HFF-Myc (cell line): ENCODE measurements around the gene NCMAP.
A peak's percentile ranks its signal among the peaks of the same experiment; 100 is the strongest.
"Not testable (repeated sequence)": the region's sequence is repeated elsewhere in the genome, so short reads cannot be mapped to it uniquely, and the experiment has no call there.

Experiments
- DNase-seq: peaks from one replicate; pipeline ENCODE4 v3.0.0-alpha.2; 2011; ENCODE audit warnings: low read depth; ENCODE audit errors: extremely low read depth
- H3K4me3 ChIP-seq: replicated peaks from 2 replicates; pipeline ENCODE4 v1.5.1; 2011; ENCODE audit warnings: low read depth, mild to moderate bottlenecking, control low read depth, low read length
- TF ChIP-seq, protein P1 (sequence below): IDR thresholded peaks from 2 replicates; pipeline ENCODE4 v1.5.1; 2012; ENCODE audit warnings: mild to moderate bottlenecking, low read depth, low read length, control low read depth; ENCODE audit errors: missing control alignments

Gene NCMAP, protein sequence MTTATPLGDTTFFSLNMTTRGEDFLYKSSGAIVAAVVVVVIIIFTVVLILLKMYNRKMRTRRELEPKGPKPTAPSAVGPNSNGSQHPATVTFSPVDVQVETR

DNA sequence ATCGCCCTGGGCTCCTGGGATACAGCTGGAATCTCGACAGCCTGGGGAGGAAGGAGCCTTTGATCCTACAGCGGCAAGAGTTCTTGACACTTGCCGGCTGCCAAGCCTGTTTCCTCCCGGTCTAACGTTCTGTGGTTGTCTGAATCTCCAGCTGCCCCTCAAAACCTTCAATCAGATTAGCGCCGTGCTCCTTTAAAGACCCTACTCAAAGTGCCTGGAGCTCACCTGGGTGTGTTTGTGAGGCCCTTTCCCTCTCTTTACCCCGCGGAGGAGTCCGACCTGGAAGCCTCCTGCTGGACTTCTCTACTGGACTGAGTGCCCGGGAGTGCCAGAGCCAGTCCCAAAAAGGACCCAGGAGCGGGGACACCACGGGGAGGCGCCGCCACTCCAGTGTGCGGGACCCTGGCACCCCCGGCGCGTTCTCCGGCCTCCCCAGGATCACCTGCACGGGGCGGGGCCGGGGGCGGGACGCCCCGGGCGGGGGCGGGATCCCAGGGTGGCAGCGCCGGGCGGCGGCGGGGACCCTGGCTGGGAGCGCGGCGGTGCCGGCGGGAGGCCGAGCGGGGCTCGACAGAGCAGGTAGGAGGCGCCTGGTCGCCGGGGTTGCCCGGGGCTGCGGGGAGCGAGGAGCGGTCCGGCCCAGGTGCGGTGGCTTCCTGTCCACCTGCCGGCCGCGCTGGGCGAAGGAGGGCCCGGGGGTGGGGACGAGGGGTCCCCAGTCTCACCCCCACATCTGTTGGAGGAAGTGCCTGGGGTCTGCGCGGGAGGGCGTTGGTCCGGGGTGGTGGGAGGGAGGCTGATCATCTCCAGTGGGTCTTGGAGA is at the start of gene NCMAP:
TSS of gene NCMAP (plus strand) at position 497 of the 823 bp plus-strand sequence. CDS start 39,344 bp downstream, outside the sequence.
- TF ChIP-seq, protein P1, sequence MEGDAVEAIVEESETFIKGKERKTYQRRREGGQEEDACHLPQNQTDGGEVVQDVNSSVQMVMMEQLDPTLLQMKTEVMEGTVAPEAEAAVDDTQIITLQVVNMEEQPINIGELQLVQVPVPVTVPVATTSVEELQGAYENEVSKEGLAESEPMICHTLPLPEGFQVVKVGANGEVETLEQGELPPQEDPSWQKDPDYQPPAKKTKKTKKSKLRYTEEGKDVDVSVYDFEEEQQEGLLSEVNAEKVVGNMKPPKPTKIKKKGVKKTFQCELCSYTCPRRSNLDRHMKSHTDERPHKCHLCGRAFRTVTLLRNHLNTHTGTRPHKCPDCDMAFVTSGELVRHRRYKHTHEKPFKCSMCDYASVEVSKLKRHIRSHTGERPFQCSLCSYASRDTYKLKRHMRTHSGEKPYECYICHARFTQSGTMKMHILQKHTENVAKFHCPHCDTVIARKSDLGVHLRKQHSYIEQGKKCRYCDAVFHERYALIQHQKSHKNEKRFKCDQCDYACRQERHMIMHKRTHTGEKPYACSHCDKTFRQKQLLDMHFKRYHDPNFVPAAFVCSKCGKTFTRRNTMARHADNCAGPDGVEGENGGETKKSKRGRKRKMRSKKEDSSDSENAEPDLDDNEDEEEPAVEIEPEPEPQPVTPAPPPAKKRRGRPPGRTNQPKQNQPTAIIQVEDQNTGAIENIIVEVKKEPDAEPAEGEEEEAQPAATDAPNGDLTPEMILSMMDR: no peak
- DNase-seq: no peak
- no peak within 1 kb of the TSS for H3K4me3 ChIP-seq

GRCh38 chr1:24506691-24507381 is 49.1 kb upstream of the NCMAP start:
- DNase-seq: no peak
- TF ChIP-seq, protein P1: no peak
- H3K4me3 ChIP-seq: no peak overlapping the region

- no peak overlapping the region for H3K4me3 ChIP-seq
- TF ChIP-seq, protein P1: no peak
- no peak for DNase-seq
Observed at GRCh38 chr1:24507405-24507804, 48.5 kb upstream of the NCMAP start.

DNA sequence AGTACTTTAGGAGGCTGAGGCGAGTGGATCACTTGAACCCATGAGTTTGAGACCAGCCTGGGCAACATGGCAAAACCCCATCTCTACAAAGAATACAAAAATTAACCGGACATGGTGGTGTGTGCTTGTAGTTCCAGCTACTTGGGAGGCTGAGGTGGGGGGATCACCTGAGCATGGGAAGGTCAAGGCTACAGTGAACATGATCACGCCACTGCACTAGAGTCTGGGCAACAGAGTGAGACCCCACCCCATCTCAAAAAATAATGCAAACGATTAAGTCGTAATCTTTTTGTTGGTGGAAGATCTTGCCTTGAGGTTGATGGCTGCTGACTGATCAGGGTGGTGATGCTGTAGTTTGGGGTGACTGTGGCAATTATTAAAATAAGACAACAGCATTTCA is 47.0 kb upstream of the NCMAP start:
- no peak for DNase-seq
- H3K4me3 ChIP-seq: no peak overlapping the region
- TF ChIP-seq, protein P1: no peak

DNA sequence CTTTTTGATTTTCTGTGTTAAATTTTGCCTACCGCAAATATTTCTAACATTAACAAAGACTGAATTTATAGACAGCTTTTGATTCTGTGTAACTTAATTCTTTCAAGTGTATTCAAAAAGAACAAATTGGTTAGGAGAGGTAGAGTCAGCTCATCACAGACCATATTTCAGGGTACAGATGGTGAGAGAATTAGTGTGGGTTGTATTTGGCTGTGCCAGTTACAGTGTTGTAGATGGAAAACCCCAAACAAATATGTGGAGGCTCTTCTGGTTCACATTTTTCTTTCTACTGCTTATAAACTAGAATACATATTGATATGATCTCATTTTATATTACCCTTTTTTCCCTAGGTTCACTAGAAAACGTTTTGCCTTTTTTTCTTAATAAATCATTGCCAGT is 42.2 kb upstream of the NCMAP start:
- TF ChIP-seq, protein P1: no peak
- no peak overlapping the region for H3K4me3 ChIP-seq
- DNase-seq: no peak

- TF ChIP-seq, protein P1: no peak
- no peak overlapping the region for H3K4me3 ChIP-seq
- DNase-seq: no peak
Observed at GRCh38 chr1:24514946-24515345, 40.9 kb upstream of the NCMAP start.

DNA sequence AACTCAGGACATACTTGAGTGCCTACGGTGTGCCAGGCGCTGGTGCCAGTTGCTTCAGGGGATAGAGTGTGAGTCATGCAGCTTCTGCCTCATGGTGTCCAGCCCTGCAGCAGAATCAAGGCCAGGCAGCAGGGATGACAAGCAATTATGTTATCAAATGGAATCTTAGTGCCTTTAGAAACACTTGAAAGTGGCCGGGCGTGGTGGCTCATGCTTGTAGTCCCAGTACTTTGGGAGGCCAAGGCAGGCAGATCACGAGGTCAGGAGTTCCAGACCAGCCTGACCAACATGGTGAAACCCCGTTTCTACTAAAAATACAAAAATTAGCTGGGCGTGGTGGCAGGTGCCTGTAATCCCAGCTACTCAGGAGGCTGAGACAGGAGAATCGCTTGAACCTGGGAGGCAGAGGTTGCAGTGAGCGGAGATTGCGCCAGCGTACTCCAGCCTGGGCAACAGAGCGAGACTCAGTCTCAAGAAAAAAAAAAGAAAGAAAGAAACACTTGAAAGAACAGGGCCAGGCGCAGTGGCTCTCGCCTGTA is 40.1 kb upstream of the NCMAP start:
- DNase-seq: peak; percentile 22

More for the DNA sequence above, 40.1 kb upstream of the NCMAP start:
- not testable (repeated sequence) for H3K4me3 ChIP-seq
